Vagina (tissue), 2 donors: ENCODE results near the gene IMMT.

Experiments used
- CTCF ChIP-seq, 3 experiments: fragments of 450-650 bp in 2 of 3; fragments of 200-600 bp in 1 of 3; sonication (generic) in 1 of 3; IDR thresholded peaks; one replicate each; pipeline ENCODE4 v1.5.1; 2017 to 2019; ENCODE audit warnings: antibody characterized with exemption in 3 of 3, mild to moderate bottlenecking in 2 of 3, moderate library complexity in 2 of 3
- POLR2A ChIP-seq, 2 donors: fragments of 450-650 bp; IDR thresholded peaks; one replicate each; pipeline ENCODE4 v1.6.1; 2017; ENCODE audit warnings: antibody characterized with exemption in 2 of 2, mild to moderate bottlenecking in 2 of 2, moderate library complexity in 2 of 2
- POLR2AphosphoS5 ChIP-seq, 2 donors: sonication (generic); formaldehyde crosslinking; IDR thresholded peaks; one replicate each; pipeline ENCODE4 v1.9.0; 2017; ENCODE audit warnings: antibody characterized with exemption in 2 of 2, mild to moderate bottlenecking in 2 of 2, low read depth in 1 of 2; ENCODE audit not compliant: insufficient read depth in 1 of 2

- no peak for TF ChIP-seq CTCF (IDR thresholded peaks at IDR 0.05)
- TF ChIP-seq POLR2A (IDR thresholded peaks at IDR 0.05), result no peak
- no peak for TF ChIP-seq POLR2AphosphoS5 (IDR thresholded peaks at IDR 0.05; ENCODE audit: insufficient read depth in 1 of 2, low read depth in 1 of 2)
Observed at GRCh38 chr2:86226070-86226469, 30.8 kb upstream of the IMMT start.
